IMR-90 (cell line): ENCODE data around the gene POLR1A. TPM values are rescaled to one million over a fixed set of nuclear protein-coding genes. Genes with fewer than 3 reads are reported as not detected.

Experiments
- ATAC-seq: fragments of 200-7000 bp; cut with Tn5 transposase; 2 replicates; pipeline ENCODE4 v1.9.1; 2020; ENCODE audit warnings: low read depth, mild to moderate bottlenecking, moderate library complexity
- BruUV-seq: library from RNA; stranded (reverse); fragments of 400-500 nt; replicated peaks from 2 replicates; lab custom pipeline; 2021; lab: Mats Ljungman, UMichigan
- CTCF ChIA-PET: fragments of 300-600 bp; formaldehyde crosslinking; extraction: SDS; loops from one replicate; lab custom pipeline; 2021; ENCODE audit warnings: antibody characterized with exemption; lab: Yijun Ruan, JAX
- POLR2A ChIA-PET: fragments of 300-600 bp; sonication (Branson Sonifier 250); formaldehyde crosslinking; loops from one replicate; lab custom pipeline; 2022; ENCODE audit warnings: antibody characterized with exemption; ENCODE audit not compliant: unreplicated experiment; lab: Charles Lee
- DNase-seq: peaks from one replicate; pipeline ENCODE4 v3.0.0; 2013
- H2AFZ ChIP-seq: replicated peaks from 2 replicates; pipeline ENCODE3; 2013; ENCODE audit warnings: low read length, mild to moderate bottlenecking; ENCODE audit not compliant: poor library complexity
- H2AK5ac ChIP-seq: 2 replicates; pipeline ENCODE4 v1.6.1; 2013; ENCODE audit warnings: low read depth, low read length, inconsistent platforms
- H2AK9ac ChIP-seq: replicated peaks from 2 replicates; pipeline ENCODE3; 2013; ENCODE audit warnings: mild to moderate bottlenecking, low read depth, low read length, moderate library complexity; ENCODE audit not compliant: poor library complexity
- H2BK120ac ChIP-seq: 2 replicates; pipeline ENCODE4 v1.6.1; 2013; ENCODE audit warnings: low read depth, low read length, inconsistent platforms
- H2BK15ac ChIP-seq: 3 replicates; pipeline ENCODE4 v1.6.1; 2013; ENCODE audit warnings: low read depth, low read length, inconsistent platforms
- H2BK20ac ChIP-seq: 2 replicates; pipeline ENCODE4 v1.6.1; 2013; ENCODE audit warnings: low read depth, mild to moderate bottlenecking, inconsistent platforms, low read length, moderate library complexity
- H2BK5ac ChIP-seq: 2 replicates; pipeline ENCODE4 v1.6.1; 2013; ENCODE audit warnings: mild to moderate bottlenecking, low read depth, low read length, inconsistent platforms; ENCODE audit not compliant: poor library complexity, severe bottlenecking
- H3K14ac ChIP-seq: replicated peaks from 2 replicates; pipeline ENCODE4 v1.6.1; 2013; ENCODE audit warnings: low read depth, low read length, inconsistent platforms
- H3K18ac ChIP-seq: 2 replicates; pipeline ENCODE4 v1.6.1; 2013; ENCODE audit warnings: low read depth, low read length, control low read depth
- H3K23ac ChIP-seq: 2 replicates; pipeline ENCODE4 v1.6.1; 2013; ENCODE audit warnings: low read depth, low read length, inconsistent platforms
- H3K27ac ChIP-seq: 2 replicates; pipeline ENCODE4 v1.5.1; 2013; ENCODE audit warnings: mild to moderate bottlenecking, control low read depth, low read length; ENCODE audit not compliant: insufficient read depth
- H3K27me3 ChIP-seq: 2 replicates; pipeline ENCODE4 v1.6.1; 2013; ENCODE audit warnings: low read length; ENCODE audit not compliant: control insufficient read depth, insufficient read depth
- H3K36me3 ChIP-seq: 2 replicates; pipeline ENCODE4 v1.6.1; 2013; ENCODE audit warnings: low read length, mixed read lengths; ENCODE audit not compliant: control insufficient read depth, insufficient read depth
- H3K4ac ChIP-seq: 2 replicates; pipeline ENCODE4 v1.6.1; 2013; ENCODE audit warnings: low read depth, low read length, inconsistent platforms
- H3K4me1 ChIP-seq: 2 replicates; pipeline ENCODE4 v1.6.1; 2013; ENCODE audit warnings: low read length, mixed read lengths; ENCODE audit not compliant: control insufficient read depth, insufficient read depth
- H3K4me2 ChIP-seq: 2 replicates; pipeline ENCODE4 v1.6.1; 2013; ENCODE audit warnings: low read depth, mild to moderate bottlenecking, control low read depth, low read length, moderate library complexity
- H3K4me3 ChIP-seq: 2 replicates; pipeline ENCODE4 v1.5.1; 2013; ENCODE audit warnings: low read depth, mild to moderate bottlenecking, control low read depth, low read length, moderate library complexity; ENCODE audit not compliant: insufficient read depth
- H3K56ac ChIP-seq: 2 replicates; pipeline ENCODE4 v1.6.1; 2013; ENCODE audit warnings: low read length, inconsistent platforms; ENCODE audit not compliant: insufficient read depth; ENCODE audit errors: extremely low read depth
- H3K79me1 ChIP-seq, 2 experiments: 2 replicates each; pipeline ENCODE4 v1.6.1; 2013; ENCODE audit warnings: low read length in 2 of 2, inconsistent platforms in 1 of 2, low read depth in 1 of 2
- H3K9ac ChIP-seq: 2 replicates; pipeline ENCODE4 v1.6.1; 2013; ENCODE audit warnings: low read depth, low read length, control low read depth
- H3K9me1 ChIP-seq: 2 replicates; pipeline ENCODE4 v1.6.1; 2013; ENCODE audit warnings: low read length, inconsistent platforms; ENCODE audit not compliant: insufficient read depth
- H3K9me3 ChIP-seq: 2 replicates; pipeline ENCODE4 v1.6.1; 2013; ENCODE audit warnings: low read length; ENCODE audit not compliant: control insufficient read depth, insufficient read depth
- H4K20me1 ChIP-seq: 2 replicates; pipeline ENCODE4 v1.6.1; 2013; ENCODE audit warnings: low read length, inconsistent platforms; ENCODE audit not compliant: insufficient read depth
- H4K5ac ChIP-seq: 2 replicates; pipeline ENCODE4 v1.6.1; 2013; ENCODE audit warnings: mild to moderate bottlenecking, low read depth, low read length, control low read depth
- H4K8ac ChIP-seq, 2 experiments: 2 replicates each; pipeline ENCODE4 v1.6.1; 2013; ENCODE audit warnings: low read depth in 2 of 2, low read length in 2 of 2, control low read depth in 1 of 2, inconsistent platforms in 1 of 2
- H4K91ac ChIP-seq: 2 replicates; pipeline ENCODE4 v1.6.1; 2013; ENCODE audit warnings: low read depth, low read length, inconsistent platforms; ENCODE audit not compliant: insufficient read depth
- BHLHE40 ChIP-seq: fragments of 150-350 bp; IDR thresholded peaks from 2 replicates; pipeline ENCODE4 v1.6.1; 2016; ENCODE audit warnings: mild to moderate bottlenecking, low read depth, low read length
- CEBPB ChIP-seq: IDR thresholded peaks from 2 replicates; pipeline ENCODE4 v1.6.1; 2012; ENCODE audit warnings: low read depth, low read length, improper control_type of control experiment
- CHD1 ChIP-seq: IDR thresholded peaks from 2 replicates; pipeline ENCODE4 v1.6.1; 2012; ENCODE audit warnings: low read depth, low read length, improper control_type of control experiment
- CTCF ChIP-seq: conservative IDR thresholded peaks from 2 replicates; pipeline ENCODE4 v1.5.1; 2012; ENCODE audit warnings: mild to moderate bottlenecking, low read depth, low read length, improper control_type of control experiment
- ELK1 ChIP-seq: fragments of 150-350 bp; IDR thresholded peaks from 2 replicates; pipeline ENCODE4 v1.6.1; 2016; ENCODE audit warnings: low read depth, mild to moderate bottlenecking, low read length, moderate library complexity, borderline replicate concordance
- FOS ChIP-seq: fragments of 150-350 bp; IDR thresholded peaks from 2 replicates; pipeline ENCODE4 v1.6.1; 2016; ENCODE audit warnings: low read depth, low read length
- MAFK ChIP-seq: IDR thresholded peaks from 2 replicates; pipeline ENCODE4 v1.6.1; 2012; ENCODE audit warnings: low read depth, low read length, improper control_type of control experiment
- MAZ ChIP-seq: IDR thresholded peaks from 2 replicates; pipeline ENCODE4 v1.6.1; 2012; ENCODE audit warnings: low read depth, mild to moderate bottlenecking, low read length, improper control_type of control experiment, moderate library complexity, borderline replicate concordance
- MXI1 ChIP-seq: IDR thresholded peaks from 2 replicates; pipeline ENCODE4 v1.6.1; 2012; ENCODE audit warnings: low read depth, mild to moderate bottlenecking, low read length, moderate library complexity, borderline replicate concordance
- NFE2L2 ChIP-seq: fragments of 150-350 bp; IDR thresholded peaks from 2 replicates; pipeline ENCODE4 v1.6.1; 2016; ENCODE audit warnings: low read depth, mild to moderate bottlenecking, low read length
- POLR2A ChIP-seq: IDR thresholded peaks from 2 replicates; pipeline ENCODE4 v1.6.1; 2012; ENCODE audit warnings: mild to moderate bottlenecking, low read depth, low read length
- RAD21 ChIP-seq: IDR thresholded peaks from 2 replicates; pipeline ENCODE4 v1.6.1; 2012; ENCODE audit warnings: low read length, improper control_type of control experiment
- RCOR1 ChIP-seq: IDR thresholded peaks from 2 replicates; pipeline ENCODE4 v1.6.1; 2012; ENCODE audit warnings: mild to moderate bottlenecking, low read length, improper control_type of control experiment; ENCODE audit not compliant: insufficient replicate concordance
- RFX5 ChIP-seq: IDR thresholded peaks from 2 replicates; pipeline ENCODE4 v1.8.0; 2012; ENCODE audit warnings: low read depth, mild to moderate bottlenecking, low read length, moderate library complexity
- SMC3 ChIP-seq: fragments of 150-350 bp; IDR thresholded peaks from 2 replicates; pipeline ENCODE4 v1.6.1; 2016; ENCODE audit warnings: low read depth, mild to moderate bottlenecking, antibody characterized with exemption, low read length, moderate library complexity
- USF2 ChIP-seq: fragments of 150-350 bp; IDR thresholded peaks from 2 replicates; pipeline ENCODE4 v1.6.1; 2017; ENCODE audit warnings: mild to moderate bottlenecking, antibody characterized with exemption, low read length, low read depth
- WGBS, 2 experiments: methylation state at CpG; one replicate each; pipeline versions ENCODE4 v1.1.5 to v1.1.7; 2013; ENCODE audit warnings: missing lambda C conversion rate in 2 of 2; ENCODE audit not compliant: insufficient read length in 1 of 2; ENCODE audit errors: extremely low coverage in 2 of 2; 5-methylcytosine and 5-hydroxymethylcytosine counted together
- dilution Hi-C: fragments of 300-500 bp; cut with HindIII; formaldehyde crosslinking; loops from one replicate; pipeline ENCODE4 v1.14.3; 2018; ENCODE audit warnings: low sequenced_read_pairs; ENCODE audit not compliant: unreplicated experiment
- in situ Hi-C: fragments of 300-500 bp; cut with MboI; formaldehyde crosslinking; loops from 3 replicates; pipeline ENCODE4 v1.14.3; 2019; ENCODE audit warnings: low sequenced_read_pairs, inconsistent platforms, mixed read lengths
- intact Hi-C: fragments of 100-400 bp; cut with micrococcal nuclease; formaldehyde crosslinking; loops from 2 replicates; pipeline ENCODE4 v1.10.0; 2022
- polyA plus RNA-seq, 3 experiments: library from polyadenylated mRNA; depleted of rRNA; stranded (reverse); fragments of >200 nt; gene quantifications; 2 replicates each; pipeline ENCODE4 v1.2.3, GENCODE V29; 2012; ENCODE audit warnings: low replicate concordance in 1 of 3
- total RNA-seq: library from RNA; depleted of rRNA; stranded (reverse); fragments of >200 nt; gene quantifications from 2 replicates; pipeline ENCODE4 v1.2.3, GENCODE V29; 2012

Gene POLR1A
- total and polyA plus RNA-seq, 2 of the 4 experiments (the other 2 are of a cell fraction): 7.6 to 27.4 TPM

- dilution Hi-C loops (no loop called here), in situ Hi-C loops (no loop called here)
- POLR2A ChIA-PET: no interaction called here
Observed at GRCh38 chr2:85989288-85989865, 116.3 kb downstream of the POLR1A start.

More at GRCh38 chr2:85989288-85989865, 116.3 kb downstream of the POLR1A start:
- Histone ChIP-seq H2BK20ac (no peak overlapping the region), H3K18ac (no peak overlapping the region), H3K4me3 (no peak overlapping the region), H2BK15ac (no peak overlapping the region), H3K4me2 (no peak overlapping the region), H4K20me1 (no peaks in the 10 kb centered on the region), H3K9me1 (no peaks in the 10 kb centered on the region), H3K56ac (no peak overlapping the region), H3K4me1 (peaks cover 2% of the 10 kb centered on the region; the same call in 1 of the 2 replicates), H3K14ac (no peak overlapping the region), H3K23ac (no peak overlapping the region), H2AK5ac (no peak overlapping the region), H3K27ac (no peak overlapping the region), H3K79me1 (no peaks in the 10 kb centered on the region), H3K36me3 (no peaks in the 10 kb centered on the region), H4K91ac (no peak overlapping the region), H2BK5ac (no peak overlapping the region), H3K4ac (no peak overlapping the region), H2BK120ac (no peak overlapping the region), H4K8ac (no peak overlapping the region), H3K9me3 (no peaks in the 10 kb centered on the region), H3K27me3 (no peaks in the 10 kb centered on the region), H2AK9ac (no peak overlapping the region), H2AFZ (no peak overlapping the region), H4K5ac (no peak overlapping the region), H3K9ac (no peak overlapping the region)
- ATAC-seq: no peak
- no peak for DNase-seq
- TF ChIP-seq NFE2L2: no peak
- no peak for TF ChIP-seq USF2
- TF ChIP-seq FOS: no peak
- no peak for TF ChIP-seq BHLHE40
- no peak for TF ChIP-seq CHD1
- TF ChIP-seq MXI1: no peak
- TF ChIP-seq RAD21: no peak
- TF ChIP-seq POLR2A: no peak
- no peak for TF ChIP-seq CTCF
- TF ChIP-seq SMC3: no peak
- no peak for TF ChIP-seq RFX5
- no peak for TF ChIP-seq ELK1
- no peak for TF ChIP-seq RCOR1
- no peak for TF ChIP-seq MAFK
- no peak for TF ChIP-seq CEBPB
- TF ChIP-seq MAZ: no peak
- intact Hi-C loops: no loop called here
- no TSS peak for BruUV-seq
- CTCF ChIA-PET: interaction anchor here (0.6 kb wide), 1 partner anchor 982 kb away, joined by 3 read pairs; no protein-coding TSS in a partner anchor
- WGBS, 2 experiments: no CpG with 5 or more reads among the region's 7 CpGs
